CD1c-positive myeloid dendritic cell (primary cell): ENCODE measurements around the gene CNNM2.
A peak's percentile ranks its signal among the peaks of the same experiment; 100 is the strongest.

Experiments
- DNase-seq: peaks from one replicate; pipeline ENCODE4 v3.0.0-alpha.2; 2016; ENCODE audit errors: extremely low spot score

Gene CNNM2

DNA sequence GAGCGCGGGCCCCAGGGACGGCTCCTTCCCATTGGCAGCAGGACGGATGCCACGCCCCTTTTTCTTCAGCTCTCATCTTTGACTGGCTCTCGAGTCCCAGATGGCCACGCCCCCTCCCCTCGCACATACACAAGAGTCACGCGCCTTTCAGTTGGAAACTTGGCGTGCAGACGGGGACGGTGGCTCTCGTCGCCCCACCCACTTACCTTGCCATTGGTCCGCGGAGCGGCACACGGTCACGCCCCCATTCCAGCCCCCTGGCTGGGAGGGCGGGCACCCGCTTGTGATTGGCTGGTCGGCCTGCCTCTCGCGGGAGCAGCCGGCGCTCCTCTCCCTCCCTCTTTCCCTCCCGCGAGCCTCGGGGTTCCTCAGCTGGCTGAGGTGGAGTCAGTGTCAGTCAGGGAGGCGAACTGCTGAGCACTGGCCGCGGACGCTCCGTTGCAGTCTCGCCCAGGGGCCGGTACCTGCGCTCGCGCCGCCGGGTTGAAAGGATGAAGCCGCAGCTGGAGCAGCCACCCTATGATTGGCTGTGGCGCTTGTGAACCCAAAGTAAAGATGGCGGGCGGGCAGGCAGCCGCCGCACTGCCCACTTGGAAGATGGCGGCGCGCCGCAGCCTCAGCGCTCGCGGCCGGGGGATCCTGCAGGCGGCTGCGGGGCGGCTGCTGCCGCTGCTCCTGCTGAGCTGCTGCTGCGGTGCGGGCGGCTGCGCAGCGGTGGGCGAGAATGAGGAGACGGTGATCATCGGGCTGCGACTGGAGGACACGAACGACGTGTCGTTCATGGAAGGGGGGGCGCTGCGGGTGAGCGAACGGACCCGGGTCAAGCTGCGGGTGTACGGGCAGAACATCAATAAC lies at the start of gene CNNM2:
Gene CNNM2, plus strand, starts transcription at position 333 of the 855 bp plus-strand sequence. Its CDS starts 187 bp downstream, at position 520.
- DNase-seq, result peak; percentile 100

DNA sequence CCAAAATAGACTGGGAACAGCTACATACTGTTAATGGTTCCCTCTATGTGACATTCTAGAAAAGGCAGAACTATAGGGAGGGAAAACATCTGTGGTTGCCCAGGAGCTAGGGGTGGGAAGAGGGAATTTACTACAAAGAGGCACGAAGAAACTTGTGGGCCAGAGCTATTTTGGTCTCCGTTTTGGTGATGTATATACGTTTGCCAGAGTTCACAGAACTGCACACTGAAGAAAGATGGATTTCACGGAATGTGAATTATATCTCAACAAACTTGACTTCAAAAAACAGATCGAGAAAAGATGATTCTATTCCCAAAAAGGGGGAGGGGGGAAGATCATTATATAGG lies 49.2 kb upstream of the CNNM2 start:
- DNase-seq, result no peak

- no peak for DNase-seq
Observed at GRCh38 chr10:102869258-102870198, 48.6 kb upstream of the CNNM2 start, which contains the start of gene AS3MT. TSS of gene AS3MT (plus strand) at chr10:102869470. CDS start at chr10:102869593, 123 bp downstream.

DNA sequence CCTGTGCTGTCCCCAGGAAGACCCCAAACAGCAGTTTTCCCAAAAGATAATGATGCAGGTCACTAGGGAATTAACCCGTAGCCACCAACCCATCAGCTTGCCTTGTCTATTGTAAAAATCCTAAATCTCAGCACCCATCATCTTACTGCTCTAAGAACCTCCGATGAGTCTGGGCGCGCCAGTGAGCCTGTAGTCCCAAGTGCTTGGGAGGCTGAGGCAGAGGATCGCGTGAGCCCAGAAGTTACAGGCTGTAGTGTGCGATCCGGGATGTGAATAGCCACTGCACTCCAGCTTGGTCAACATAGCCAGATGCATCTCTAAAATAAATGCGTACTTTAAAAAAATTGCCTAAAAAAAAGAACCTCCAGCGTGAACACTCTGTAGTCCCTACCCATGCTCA lies 47.9 kb upstream of the CNNM2 start:
- DNase-seq, result no peak

GRCh38 chr10:102872163-102872562 lies 45.9 kb upstream of the CNNM2 start:
- no peak for DNase-seq

DNA sequence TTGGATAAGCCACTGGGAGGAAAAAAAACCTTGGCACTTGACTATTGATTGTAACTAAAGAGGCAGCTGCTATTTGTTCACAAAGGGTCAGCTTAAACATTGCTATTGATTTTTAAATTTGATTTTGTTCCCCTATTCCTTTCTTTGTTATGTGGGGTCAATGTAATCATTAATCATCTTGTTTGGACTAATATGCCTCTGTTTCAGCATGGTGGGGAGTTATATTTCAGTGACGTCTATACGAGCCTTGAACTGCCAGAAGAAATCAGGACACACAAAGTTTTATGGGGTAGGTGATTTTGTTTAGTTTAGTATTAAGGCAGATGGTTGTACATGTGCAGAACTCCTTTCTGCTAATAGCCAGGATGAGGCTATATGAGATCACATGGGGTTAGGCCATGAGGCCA lies 41.3 kb upstream of the CNNM2 start:
- DNase-seq, result no peak

DNA sequence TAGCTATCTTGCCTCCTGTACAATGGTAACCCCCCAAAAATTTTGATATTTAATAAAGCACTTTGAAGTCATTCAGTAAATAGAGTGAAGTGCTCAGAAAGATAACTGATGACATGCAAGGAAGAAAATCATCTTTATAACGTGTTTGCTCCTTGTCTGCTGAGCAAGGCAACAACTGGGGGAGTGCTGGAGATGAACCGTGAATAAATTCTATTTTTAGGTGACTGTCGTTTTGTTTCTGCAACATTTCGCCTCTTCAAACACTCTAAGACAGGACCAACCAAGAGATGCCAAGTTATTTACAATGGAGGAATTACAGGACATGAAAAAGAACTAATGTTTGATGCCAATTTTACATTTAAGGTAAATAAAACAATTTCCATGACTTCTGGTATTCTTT lies 39.5 kb upstream of the CNNM2 start:
- no peak for DNase-seq

DNA sequence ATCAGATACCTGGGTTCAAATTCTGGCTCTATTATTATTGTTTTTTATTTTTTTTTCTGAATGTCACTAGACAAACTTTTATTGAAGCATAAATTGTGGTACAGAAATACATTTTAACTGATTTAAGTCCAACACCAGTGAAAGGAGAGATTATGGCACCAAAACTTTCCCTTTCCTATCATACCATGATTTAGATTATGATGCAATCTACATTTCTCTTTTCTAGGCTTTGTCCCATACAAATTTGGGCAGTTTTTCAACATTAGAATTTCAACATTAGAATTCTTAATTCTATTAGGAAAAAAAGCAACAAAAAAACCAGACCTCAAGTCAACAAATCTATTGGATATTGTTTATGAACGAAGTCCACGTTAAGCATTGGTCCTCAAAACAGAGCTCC lies 37.8 kb upstream of the CNNM2 start:
- DNase-seq, result no peak

- no peak for DNase-seq
Observed at GRCh38 chr10:102888048-102888447, 30.0 kb upstream of the CNNM2 start.

DNA sequence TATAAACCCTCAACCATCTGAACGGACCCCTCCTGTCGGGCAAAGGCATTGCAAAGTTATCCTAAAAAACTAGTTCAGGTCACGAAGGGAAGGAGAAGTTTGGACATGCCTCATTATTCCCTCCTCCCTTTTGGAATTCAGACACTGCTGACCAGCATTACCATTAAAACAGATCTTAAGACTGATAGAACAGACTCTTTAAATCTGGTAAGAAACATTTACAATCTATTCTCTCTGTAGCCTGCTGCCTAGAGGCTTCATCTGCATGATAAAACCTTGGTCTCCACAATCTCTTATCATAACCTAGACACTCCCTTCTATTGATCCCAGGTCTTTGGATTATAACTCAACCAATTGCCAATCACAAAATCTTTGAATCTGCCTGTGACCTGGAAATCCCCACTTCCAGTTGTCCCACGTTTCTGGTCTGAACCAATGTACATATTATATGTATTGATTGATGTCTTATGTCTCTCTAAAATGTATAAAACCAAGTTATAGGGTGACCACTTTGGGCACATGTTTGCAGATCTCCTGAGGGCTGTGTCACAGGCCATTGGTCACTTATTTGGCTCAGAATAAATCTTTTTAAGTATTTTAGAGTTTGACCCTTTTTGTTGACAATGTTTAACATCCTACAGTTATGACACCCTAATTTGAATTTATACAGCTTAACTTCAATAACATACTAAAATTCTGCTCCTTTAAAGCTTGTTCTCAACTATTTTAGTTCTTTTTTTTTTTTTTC lies 23.5 kb upstream of the CNNM2 start:
- no peak for DNase-seq

DNA sequence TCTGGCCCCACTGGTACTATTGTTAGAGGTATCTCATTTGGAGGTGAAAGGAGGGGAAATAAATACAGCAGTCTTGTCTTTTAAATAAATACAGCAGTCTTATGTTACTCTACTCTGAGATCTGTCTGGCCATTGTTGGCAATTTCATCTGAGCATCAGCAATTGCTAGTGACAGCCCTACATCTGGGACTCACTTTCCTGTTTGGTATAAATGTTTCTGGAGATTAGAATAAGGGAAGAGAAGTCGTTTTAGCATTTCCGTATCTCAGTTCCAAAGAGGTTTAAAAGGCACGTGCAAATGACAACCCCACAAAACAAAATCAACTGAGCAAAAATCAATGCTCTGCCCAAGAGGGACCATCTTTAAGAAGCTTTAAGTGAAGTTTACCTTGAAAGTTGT lies 18.1 kb upstream of the CNNM2 start:
- no peak for DNase-seq

GRCh38 chr10:102904346-102904745 lies 13.7 kb upstream of the CNNM2 start:
- DNase-seq, result no peak

DNA sequence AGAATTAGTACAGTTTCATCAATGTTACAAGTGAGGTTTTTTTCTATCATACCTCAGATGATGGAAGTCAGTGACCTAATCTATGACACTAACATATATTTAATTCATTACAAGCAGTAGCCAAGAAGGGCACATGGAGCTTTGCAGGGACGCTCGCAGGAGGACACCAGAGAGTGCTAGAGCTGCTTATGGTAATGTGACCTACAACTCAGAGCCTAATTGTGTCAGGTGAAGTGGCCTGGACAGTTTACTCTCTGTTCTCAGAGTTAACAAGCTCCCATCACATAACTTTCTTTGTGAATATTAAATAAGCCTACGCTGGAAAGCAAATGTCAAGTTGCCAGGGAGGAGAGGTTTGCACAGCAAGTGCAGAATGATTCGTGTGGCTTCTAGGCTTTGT lies 11.6 kb upstream of the CNNM2 start:
- no peak for DNase-seq

GRCh38 chr10:102914781-102915180 lies 3.3 kb upstream of the CNNM2 start:
- no peak for DNase-seq

- DNase-seq, result no peak
Observed at GRCh38 chr10:102916173-102916572, 1.9 kb upstream of the CNNM2 start.

GRCh38 chr10:102917314-102917961 lies 656 bp upstream of the CNNM2 start:
- DNase-seq, result peak; percentile 81

DNA sequence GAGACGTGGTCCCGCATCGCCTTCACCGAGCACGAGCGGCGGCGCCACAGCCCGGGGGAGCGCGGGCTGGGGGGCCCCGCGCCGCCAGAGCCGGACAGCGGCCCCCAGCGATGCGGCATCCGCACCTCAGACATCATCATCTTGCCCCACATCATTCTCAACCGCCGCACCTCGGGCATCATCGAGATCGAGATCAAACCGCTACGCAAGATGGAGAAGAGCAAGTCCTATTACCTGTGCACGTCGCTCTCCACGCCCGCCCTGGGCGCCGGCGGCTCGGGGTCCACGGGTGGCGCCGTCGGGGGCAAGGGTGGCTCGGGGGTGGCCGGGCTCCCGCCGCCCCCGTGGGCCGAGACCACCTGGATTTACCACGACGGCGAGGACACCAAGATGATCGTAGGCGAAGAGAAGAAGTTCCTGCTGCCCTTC lies 737 bp downstream of the CNNM2 start:
- DNase-seq, result no peak

GRCh38 chr10:102919246-102919959 lies 1.3 kb downstream of the CNNM2 start:
- no peak for DNase-seq

DNA sequence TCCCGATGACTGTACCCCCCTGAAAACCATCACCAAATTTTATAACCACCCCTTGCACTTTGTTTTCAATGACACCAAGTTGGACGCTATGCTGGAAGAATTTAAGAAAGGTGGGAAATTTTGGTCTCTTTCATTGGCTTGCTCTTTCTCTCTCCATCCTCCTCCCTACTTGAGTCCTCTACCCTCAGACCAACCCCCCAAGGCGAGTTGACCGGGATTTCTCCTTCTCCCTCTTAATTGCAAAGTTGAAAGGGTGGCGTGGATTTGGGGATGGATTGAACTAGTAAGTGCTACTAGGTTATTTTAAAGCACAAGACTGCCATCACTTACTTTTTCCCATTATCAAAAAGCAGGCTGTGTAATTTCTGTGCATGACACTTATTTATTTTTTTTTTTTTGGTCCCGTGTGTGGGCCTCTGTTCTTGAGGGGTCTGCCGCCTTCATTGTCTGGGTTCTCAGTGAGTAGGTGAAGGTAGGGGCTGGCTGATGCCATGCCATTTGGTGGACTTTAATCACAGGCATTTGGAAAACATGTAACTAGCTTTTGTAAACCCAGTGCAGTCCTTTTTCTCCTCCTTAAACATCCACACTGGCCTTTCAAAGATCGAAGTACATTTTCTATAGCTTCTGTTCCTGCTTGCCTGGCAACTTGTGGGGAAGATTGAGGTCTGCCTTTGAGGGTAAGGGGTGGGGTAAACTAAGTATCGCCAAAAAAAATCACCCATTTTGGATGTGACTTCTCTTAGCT lies 2.1 kb downstream of the CNNM2 start:
- no peak for DNase-seq

DNA sequence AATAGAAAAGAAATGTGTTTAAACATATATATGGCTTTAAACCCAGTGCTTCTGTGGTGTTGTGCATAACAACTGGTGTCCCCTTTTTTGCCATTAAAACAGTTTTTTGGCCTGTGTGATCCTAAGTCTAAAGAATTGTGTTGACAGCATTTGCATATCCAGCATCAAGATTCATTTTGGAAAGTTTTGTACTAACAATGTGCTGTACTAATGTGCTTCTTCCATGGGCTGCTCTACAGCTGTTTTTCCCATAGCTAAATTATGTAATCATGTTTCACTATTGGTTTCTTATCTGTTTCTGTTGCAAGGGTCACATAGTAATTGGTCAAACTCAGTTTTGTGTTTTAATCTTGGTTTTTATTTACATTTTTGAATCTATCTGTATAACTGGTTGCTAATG lies 5.5 kb downstream of the CNNM2 start:
- DNase-seq, result no peak
